SK-N-SH treated with all-trans-retinoic acid at 6 μM for 48 hours (cell line): Measurements from ENCODE around the gene FAM177A1.

ENCODE experiments used
- CREB5 ChIP-seq: fragments of 250-450 bp; sonication (Bioruptor Pico); IDR thresholded peaks from 2 replicates; pipeline ENCODE4 v1.5.1; 2020; ENCODE audit warnings: low read depth, mild to moderate bottlenecking, moderate library complexity
- PPARA ChIP-seq: fragments of 250-450 bp; sonication (Bioruptor Pico); IDR thresholded peaks from 2 replicates; pipeline ENCODE4 v1.5.0; 2020; ENCODE audit warnings: mild to moderate bottlenecking, borderline replicate concordance
- RARB ChIP-seq: fragments of 250-450 bp; sonication (Bioruptor Pico); IDR thresholded peaks from 2 replicates; pipeline ENCODE4 v1.8.0; 2021; ENCODE audit warnings: mild to moderate bottlenecking, moderate library complexity
- ZFP3 ChIP-seq: fragments of 250-450 bp; sonication (Bioruptor Pico); IDR thresholded peaks from 2 replicates; pipeline ENCODE4 v1.5.0; 2020; ENCODE audit warnings: mild to moderate bottlenecking, moderate library complexity
- ZNF565 ChIP-seq: fragments of 450-650 bp; formaldehyde crosslinking; conservative IDR thresholded peaks from 2 replicates; pipeline ENCODE4 v1.5.0; 2020; ENCODE audit warnings: low read depth, mild to moderate bottlenecking, moderate library complexity
- ZNF8 ChIP-seq: fragments of 450-650 bp; formaldehyde crosslinking; IDR thresholded peaks from 2 replicates; pipeline ENCODE4 v1.5.0; 2020; ENCODE audit warnings: mild to moderate bottlenecking, moderate library complexity

GRCh38 chr14:35020713-35021112, 25.4 kb upstream of the FAM177A1 start:
- no peak for TF ChIP-seq RARB (CRISPR knock-in tag)
- no peak for TF ChIP-seq ZNF8 (CRISPR knock-in tag)
- TF ChIP-seq PPARA (CRISPR knock-in tag): no peak
- no peak for TF ChIP-seq ZNF565 (CRISPR knock-in tag)
- TF ChIP-seq CREB5: no peak
- no peak for TF ChIP-seq ZFP3
